Neural cell (in vitro differentiated cells): ENCODE measurements around the gene TEN1. TPM values are rescaled to one million over a fixed set of nuclear protein-coding genes. Genes with fewer than 3 reads are reported as not detected.

ENCODE experiments used
- H2AFZ ChIP-seq: fragments of 200-600, 300-800 bp; sonication (generic), shearing (Covaris generic); 2 replicates; pipeline ENCODE4 v1.6.0; 2014; ENCODE audit warnings: low read depth, mild to moderate bottlenecking, antibody characterized with exemption, low read length, moderate library complexity
- H3F3A ChIP-seq: fragments of 200-600 bp; shearing (Covaris generic); 2 replicates; pipeline ENCODE4 v1.6.1; 2016; ENCODE audit warnings: mild to moderate bottlenecking, moderate library complexity, mixed read lengths, antibody characterized with exemption, low read length; ENCODE audit not compliant: insufficient read depth, poor library complexity, severe bottlenecking
- H3K27ac ChIP-seq: fragments of 200-600, 300-800 bp; sonication (generic), shearing (Covaris generic); 2 replicates; pipeline ENCODE4 v1.5.1; 2014; ENCODE audit warnings: mild to moderate bottlenecking, low read length, moderate library complexity
- H3K27me3 ChIP-seq: fragments of 300-800, 200-600 bp; sonication (generic), shearing (Covaris generic); 2 replicates; pipeline ENCODE4 v1.6.0; 2014; ENCODE audit warnings: mild to moderate bottlenecking, low read depth, low read length, moderate library complexity; ENCODE audit not compliant: insufficient read depth
- H3K36me3 ChIP-seq: fragments of 300-800, 200-600 bp; sonication (generic), shearing (Covaris generic); 2 replicates; pipeline ENCODE4 v1.5.1; 2014; ENCODE audit warnings: mild to moderate bottlenecking, antibody characterized with exemption, low read length, moderate library complexity; ENCODE audit not compliant: insufficient read depth
- H3K4me2 ChIP-seq: fragments of 300-800, 200-600 bp; sonication (generic), shearing (Covaris generic); 2 replicates; pipeline ENCODE4 v1.6.0; 2014; ENCODE audit warnings: mild to moderate bottlenecking, low read length
- H3K4me3 ChIP-seq: fragments of 300-800, 200-600 bp; sonication (generic), shearing (Covaris generic); 2 replicates; pipeline ENCODE4 v1.5.1; 2014; ENCODE audit warnings: mild to moderate bottlenecking, low read length, moderate library complexity
- H3K79me2 ChIP-seq: fragments of 200-600 bp; shearing (Covaris generic); replicated peaks from 2 replicates; pipeline ENCODE4 v1.6.0; 2014; ENCODE audit warnings: mild to moderate bottlenecking, low read length, moderate library complexity; ENCODE audit not compliant: insufficient read depth
- H3K9ac ChIP-seq: fragments of 300-800, 200-600 bp; sonication (generic), shearing (Covaris generic); 2 replicates; pipeline ENCODE4 v1.6.1; 2016; ENCODE audit warnings: mild to moderate bottlenecking, low read length, mixed read lengths
- H3K9me2 ChIP-seq: fragments of 200-600 bp; shearing (Covaris generic); 2 replicates; pipeline ENCODE4 v1.6.1; 2016; ENCODE audit warnings: mild to moderate bottlenecking, low read length, mixed read lengths; ENCODE audit not compliant: insufficient read depth
- H3K9me3 ChIP-seq: fragments of 200-600, 300-800 bp; sonication (generic), shearing (Covaris generic); 2 replicates; pipeline ENCODE4 v1.6.1; 2016; ENCODE audit warnings: mild to moderate bottlenecking, mixed run types, low read length, moderate library complexity, mixed read lengths
- H4K20me1 ChIP-seq: fragments of 200-600 bp; shearing (Covaris generic); 2 replicates; pipeline ENCODE4 v1.6.1; 2016; ENCODE audit warnings: mild to moderate bottlenecking, mixed run types; ENCODE audit not compliant: insufficient read depth
- CTCF ChIP-seq: fragments of 450-650 bp; IDR thresholded peaks from 2 replicates; pipeline ENCODE4 v1.5.1; 2014; ENCODE audit warnings: antibody characterized with exemption, mild to moderate bottlenecking, moderate library complexity; ENCODE audit not compliant: poor library complexity, severe bottlenecking
- EP300 ChIP-seq: fragments of 450-650 bp; conservative IDR thresholded peaks from 2 replicates; pipeline ENCODE4 v1.6.1; 2014; ENCODE audit warnings: antibody characterized with exemption, mild to moderate bottlenecking, moderate library complexity; ENCODE audit not compliant: poor library complexity, severe bottlenecking
- EZH2 ChIP-seq: fragments of 200-600, 300-800 bp; shearing (Covaris generic), sonication (generic); IDR thresholded peaks from 2 replicates; pipeline ENCODE4 v1.6.1; 2014; ENCODE audit warnings: antibody characterized with exemption, low read length, borderline replicate concordance, mild to moderate bottlenecking; ENCODE audit not compliant: insufficient read depth, poor library complexity, severe bottlenecking
- MXI1 ChIP-seq: fragments of 450-650 bp; conservative IDR thresholded peaks from 2 replicates; pipeline ENCODE4 v1.6.1; 2014; ENCODE audit warnings: antibody characterized with exemption, mild to moderate bottlenecking; ENCODE audit not compliant: poor library complexity, severe bottlenecking
- POLR2AphosphoS5 ChIP-seq: IDR thresholded peaks from 2 replicates; pipeline ENCODE4 v1.6.1; 2012
- RAD21 ChIP-seq: fragments of 450-650 bp; conservative IDR thresholded peaks from 2 replicates; pipeline ENCODE4 v1.6.1; 2014; ENCODE audit warnings: antibody characterized with exemption, mild to moderate bottlenecking, moderate library complexity
- REST ChIP-seq: IDR thresholded peaks from 2 replicates; pipeline ENCODE4 v1.6.1; 2012; ENCODE audit warnings: borderline replicate concordance
- SMC3 ChIP-seq: fragments of 450-650 bp; conservative IDR thresholded peaks from 2 replicates; pipeline ENCODE4 v1.6.1; 2014; ENCODE audit warnings: antibody characterized with exemption, mild to moderate bottlenecking, moderate library complexity; ENCODE audit not compliant: poor library complexity
- TAF1 ChIP-seq: IDR thresholded peaks from 2 replicates; pipeline ENCODE4 v1.6.1; 2012; ENCODE audit warnings: low read depth
- polyA plus RNA-seq: library from polyadenylated mRNA; depleted of rRNA; stranded (reverse); fragments of >200 nt; gene quantifications from 2 replicates; pipeline ENCODE4 v1.2.3, GENCODE V29; 2014

TEN1 gene
- polyA plus RNA-seq, 1 donor from 2014 or later: 33.1 TPM

GRCh38 chr17:75987041-75987440 lies 8.0 kb downstream of the TEN1 start:
- TF ChIP-seq RAD21: no peak
- no peak for TF ChIP-seq CTCF
- no peak for TF ChIP-seq SMC3
- TF ChIP-seq EZH2: no peak
- TF ChIP-seq POLR2AphosphoS5: no peak
- TF ChIP-seq TAF1: no peak
- TF ChIP-seq REST: no peak
- no peak for TF ChIP-seq EP300
- no peak for TF ChIP-seq MXI1
- no peaks in the 10 kb centered on the region for H4K20me1 ChIP-seq
- no peak overlapping the region for H3K4me3 ChIP-seq
- H3K27ac ChIP-seq: no peak overlapping the region
- no peaks in the 10 kb centered on the region for H3K9me3 ChIP-seq
- no peaks in the 10 kb centered on the region for H3F3A ChIP-seq
- no peaks in the 10 kb centered on the region for H3K79me2 ChIP-seq
- H3K36me3 ChIP-seq: no peaks in the 10 kb centered on the region
- no peak overlapping the region for H3K9ac ChIP-seq
- H2AFZ ChIP-seq: no peak overlapping the region
- H3K27me3 ChIP-seq: no peaks in the 10 kb centered on the region
- no peak overlapping the region for H3K4me2 ChIP-seq
- H3K9me2 ChIP-seq: no peaks in the 10 kb centered on the region

- no peak overlapping the region for H3K4me3 ChIP-seq
- H3K9me3 ChIP-seq: no peaks in the 10 kb centered on the region
- no peaks in the 10 kb centered on the region for H3F3A ChIP-seq
- no peak overlapping the region for H3K9ac ChIP-seq
- H2AFZ ChIP-seq: no peak overlapping the region
- H3K9me2 ChIP-seq: no peaks in the 10 kb centered on the region
- H3K27ac ChIP-seq: no peak overlapping the region
- no peaks in the 10 kb centered on the region for H3K36me3 ChIP-seq
- no peak overlapping the region for H3K4me2 ChIP-seq
- H4K20me1 ChIP-seq: no peaks in the 10 kb centered on the region
- no peaks in the 10 kb centered on the region for H3K79me2 ChIP-seq
- TF ChIP-seq CTCF (no peak), MXI1 (no peak), RAD21 (no peak), SMC3 (no peak), POLR2AphosphoS5 (no peak), EZH2 (no peak), REST (no peak), EP300 (no peak)
- H3K27me3 ChIP-seq: no peaks in the 10 kb centered on the region
These were observed 12.4 kb downstream of the TEN1 start for GRCh38 chr17:75991396-75991795.
